GM12873 (cell line): ENCODE data around the gene ROR2.

Experiments
- TF ChIP-seq, protein P1 (sequence below): IDR thresholded peaks from 2 replicates; pipeline ENCODE4 v1.5.1; 2012; ENCODE audit warnings: low read depth, mild to moderate bottlenecking, moderate library complexity, low read length, control low read depth; ENCODE audit not compliant: insufficient read depth; ENCODE audit errors: missing control alignments

The ROR2 gene

DNA sequence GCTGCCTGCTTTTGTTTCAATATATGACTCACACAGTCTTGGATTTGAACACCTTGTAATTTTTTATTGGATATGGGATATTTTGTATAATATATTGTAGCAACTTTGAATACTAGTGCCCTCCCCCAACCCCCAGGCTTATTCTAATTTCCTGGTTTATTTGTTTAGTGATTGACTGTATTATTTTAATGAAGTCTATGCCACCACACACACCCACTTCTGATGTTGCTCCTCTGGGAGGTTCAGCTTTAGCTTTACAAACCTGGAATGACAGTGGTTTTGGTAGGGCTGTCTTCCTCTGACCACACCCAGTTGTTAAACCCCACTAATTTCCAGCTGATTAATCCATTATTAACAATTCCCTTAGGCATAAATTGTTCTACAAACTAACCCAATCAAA is 320.3 kb downstream of the ROR2 start:
- TF ChIP-seq, protein P1, sequence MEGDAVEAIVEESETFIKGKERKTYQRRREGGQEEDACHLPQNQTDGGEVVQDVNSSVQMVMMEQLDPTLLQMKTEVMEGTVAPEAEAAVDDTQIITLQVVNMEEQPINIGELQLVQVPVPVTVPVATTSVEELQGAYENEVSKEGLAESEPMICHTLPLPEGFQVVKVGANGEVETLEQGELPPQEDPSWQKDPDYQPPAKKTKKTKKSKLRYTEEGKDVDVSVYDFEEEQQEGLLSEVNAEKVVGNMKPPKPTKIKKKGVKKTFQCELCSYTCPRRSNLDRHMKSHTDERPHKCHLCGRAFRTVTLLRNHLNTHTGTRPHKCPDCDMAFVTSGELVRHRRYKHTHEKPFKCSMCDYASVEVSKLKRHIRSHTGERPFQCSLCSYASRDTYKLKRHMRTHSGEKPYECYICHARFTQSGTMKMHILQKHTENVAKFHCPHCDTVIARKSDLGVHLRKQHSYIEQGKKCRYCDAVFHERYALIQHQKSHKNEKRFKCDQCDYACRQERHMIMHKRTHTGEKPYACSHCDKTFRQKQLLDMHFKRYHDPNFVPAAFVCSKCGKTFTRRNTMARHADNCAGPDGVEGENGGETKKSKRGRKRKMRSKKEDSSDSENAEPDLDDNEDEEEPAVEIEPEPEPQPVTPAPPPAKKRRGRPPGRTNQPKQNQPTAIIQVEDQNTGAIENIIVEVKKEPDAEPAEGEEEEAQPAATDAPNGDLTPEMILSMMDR: no peak

DNA sequence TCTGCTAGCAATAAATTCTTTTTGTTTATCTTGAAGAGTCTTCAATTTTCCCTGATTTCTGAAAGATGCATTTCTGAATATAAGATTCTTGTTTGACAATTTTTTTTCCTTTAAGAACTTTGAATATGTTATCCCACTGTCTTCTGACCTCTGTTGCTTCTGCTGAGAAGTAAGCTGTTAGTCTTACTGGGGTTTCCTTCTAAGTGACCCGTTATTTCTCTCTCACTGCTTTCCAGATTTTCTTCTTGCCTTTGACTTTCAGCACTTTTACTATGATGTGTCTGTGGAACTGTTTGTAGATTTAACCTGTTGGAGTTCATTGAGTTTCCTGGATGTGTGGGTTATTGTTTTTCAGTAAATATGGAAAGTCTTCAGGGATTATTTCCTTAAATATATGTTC is 321.1 kb downstream of the ROR2 start:
- TF ChIP-seq, protein P1: no peak

DNA sequence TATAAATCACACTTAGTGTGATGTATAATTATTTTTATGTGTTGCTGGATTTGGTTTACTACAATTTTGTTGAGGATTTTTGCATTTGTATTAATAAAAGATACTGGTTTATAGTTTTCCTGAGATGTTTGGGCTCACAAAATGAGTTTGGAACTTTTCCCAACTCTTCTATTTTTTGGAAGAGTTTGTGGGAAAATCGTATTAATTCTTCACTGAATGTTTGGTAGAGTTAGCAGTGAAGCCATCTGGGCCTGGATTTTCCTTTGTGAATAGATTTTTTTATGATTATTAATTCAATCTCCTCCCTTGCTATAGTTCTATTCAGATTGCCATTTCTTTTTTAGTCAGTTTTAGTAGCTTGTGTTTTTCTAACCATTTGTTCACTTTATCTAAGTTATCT is 324.7 kb downstream of the ROR2 start:
- TF ChIP-seq, protein P1: no peak

DNA sequence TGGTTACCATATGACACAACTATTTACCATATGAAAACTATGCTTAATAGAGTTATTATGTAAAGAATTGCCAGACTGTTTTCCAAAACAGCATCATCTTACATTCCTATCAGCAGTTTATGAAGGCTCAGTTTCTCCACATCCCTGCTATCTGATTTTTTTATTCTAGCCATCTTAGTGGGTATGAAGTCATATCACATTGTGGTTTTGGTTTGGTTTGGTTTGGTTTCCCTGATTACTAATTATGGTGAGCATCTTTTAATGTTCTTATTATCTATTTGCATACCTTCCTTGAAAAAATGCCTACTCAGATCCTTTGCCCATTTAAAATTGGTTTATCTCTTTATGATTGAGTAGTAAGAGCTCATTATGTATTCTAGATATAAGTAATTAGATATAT is 327.0 kb downstream of the ROR2 start:
- TF ChIP-seq, protein P1: no peak

DNA sequence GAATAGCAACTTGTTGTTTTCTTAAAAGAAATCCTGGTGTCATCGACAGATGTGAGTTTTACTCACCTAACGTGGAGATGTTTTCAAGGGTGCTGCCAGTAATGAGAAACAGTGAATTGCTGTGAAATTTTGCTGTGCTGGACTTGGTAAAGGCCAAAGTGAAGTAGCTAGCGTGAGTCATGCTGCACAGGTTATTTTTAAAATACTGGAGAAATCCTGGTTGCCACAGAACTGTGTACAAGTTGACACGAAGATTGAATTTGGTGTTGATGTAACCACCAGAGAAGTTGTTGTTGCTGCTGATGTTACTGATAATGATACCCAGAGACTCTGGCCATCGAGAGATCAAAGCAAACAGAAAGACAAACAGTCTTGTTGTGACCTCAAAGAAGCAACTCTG is 338.4 kb downstream of the ROR2 start:
- TF ChIP-seq, protein P1: no peak

DNA sequence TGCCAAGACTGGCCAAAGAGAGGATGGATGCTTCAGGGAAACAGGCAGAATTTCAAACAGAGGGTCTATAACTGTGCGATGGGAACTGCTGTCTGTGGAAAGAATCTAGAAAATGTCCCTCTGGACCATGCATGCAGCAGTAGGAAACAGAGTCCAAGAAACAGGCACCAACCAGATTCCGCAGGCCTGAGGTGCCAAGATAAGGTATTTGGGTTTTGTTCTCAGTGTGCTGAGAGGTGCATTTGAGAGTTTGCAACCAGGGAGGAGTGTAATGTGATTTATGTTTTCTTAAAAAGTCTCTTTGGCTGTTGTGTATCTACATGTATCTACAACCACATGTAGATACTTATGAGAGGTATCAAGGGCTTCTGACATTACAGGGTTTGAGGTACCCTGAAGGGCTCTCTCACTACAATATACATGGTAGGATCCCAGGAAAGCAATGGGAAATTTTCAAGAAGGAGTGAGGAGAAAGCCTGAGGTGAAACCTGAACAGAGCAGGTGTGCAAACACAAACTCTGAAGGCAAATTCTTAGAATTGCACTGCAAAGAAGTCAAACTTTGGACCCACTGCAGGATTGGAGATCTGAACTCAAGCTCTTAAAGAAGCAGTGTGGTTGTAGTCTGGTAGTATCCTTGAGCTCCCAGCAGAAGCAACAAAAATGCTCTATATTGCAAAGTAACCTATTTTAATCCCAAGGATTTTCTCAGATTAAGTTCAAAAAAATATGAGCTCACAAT is 343.6 kb downstream of the ROR2 start:
- TF ChIP-seq, protein P1: no peak

DNA sequence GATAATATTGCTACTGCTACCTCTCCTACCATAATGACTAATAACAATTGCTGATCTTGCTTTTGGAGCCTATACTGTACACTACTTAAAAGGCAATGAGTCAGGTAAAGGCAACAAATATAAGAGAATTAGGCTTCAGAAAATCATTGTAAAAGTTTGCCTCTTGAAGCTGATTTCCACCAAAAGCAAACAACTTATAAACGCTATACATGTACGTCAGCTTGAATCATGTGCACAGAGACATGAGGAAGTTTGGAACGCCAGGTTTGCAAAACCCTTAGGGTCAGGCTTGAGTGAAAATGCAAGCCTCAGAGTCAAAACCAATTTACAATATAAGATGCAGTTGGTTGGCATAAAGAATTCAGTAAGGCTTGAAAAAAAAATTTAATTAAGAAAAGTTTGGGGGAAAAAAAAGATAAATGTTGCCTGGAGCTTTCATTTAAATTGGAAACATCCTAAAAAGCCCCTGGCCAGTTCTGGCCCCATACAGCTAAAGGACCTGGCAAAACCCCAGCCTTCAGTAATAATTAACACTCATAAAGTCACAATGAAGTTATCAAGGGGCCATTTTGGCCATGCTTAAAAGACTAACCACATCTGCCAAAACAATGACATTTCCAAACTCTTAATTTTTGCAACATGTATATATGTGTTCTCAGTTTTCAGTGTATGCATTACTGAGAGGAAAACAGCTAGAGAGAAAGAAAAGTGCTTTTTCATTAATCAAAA is 345.4 kb downstream of the ROR2 start:
- TF ChIP-seq, protein P1: no peak
